NCI-H1694 (cell line): ENCODE results near the gene IRX6.

Experiments used
- DNase-seq: peaks from one replicate; lab custom pipeline; 2025; lab: John Stamatoyannopoulos, UW

IRX6 gene

DNA sequence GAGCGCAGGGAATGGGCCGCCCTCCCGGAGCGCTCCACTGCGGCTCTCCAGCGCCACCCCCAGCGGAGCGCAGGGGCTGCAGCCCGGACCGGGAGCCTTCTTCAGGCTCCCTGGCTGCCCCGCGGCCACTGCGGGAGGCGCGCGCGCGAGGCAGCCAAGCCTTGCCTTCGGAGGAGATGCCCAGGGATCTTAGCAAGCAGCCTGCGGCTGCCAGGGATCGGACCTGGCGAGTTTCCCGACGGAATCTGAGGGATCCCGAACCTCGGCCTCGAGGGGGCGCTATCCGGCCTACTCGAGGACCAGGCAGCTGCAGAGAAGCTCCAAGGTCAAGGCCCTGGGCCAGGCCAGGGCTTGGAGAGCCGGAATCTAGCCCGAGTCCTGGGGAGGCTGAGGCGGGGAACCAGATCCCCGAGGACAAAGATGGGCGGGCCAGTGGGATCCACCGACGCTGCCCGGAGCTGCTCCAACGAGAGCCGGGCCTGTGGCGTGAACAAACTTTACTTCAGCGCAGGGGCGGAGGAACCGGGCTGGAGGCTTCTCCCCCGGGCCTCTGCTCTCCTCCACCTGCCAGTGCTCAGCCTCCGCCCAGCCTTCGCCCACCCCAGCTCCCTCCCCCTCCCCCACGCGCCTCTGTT, at the start of gene IRX6:
IRX6 (plus strand) TSS at position 567 of the 635 bp plus-strand sequence. CDS start 889 bp downstream, outside the sequence.
- DNase-seq = no peak

DNA sequence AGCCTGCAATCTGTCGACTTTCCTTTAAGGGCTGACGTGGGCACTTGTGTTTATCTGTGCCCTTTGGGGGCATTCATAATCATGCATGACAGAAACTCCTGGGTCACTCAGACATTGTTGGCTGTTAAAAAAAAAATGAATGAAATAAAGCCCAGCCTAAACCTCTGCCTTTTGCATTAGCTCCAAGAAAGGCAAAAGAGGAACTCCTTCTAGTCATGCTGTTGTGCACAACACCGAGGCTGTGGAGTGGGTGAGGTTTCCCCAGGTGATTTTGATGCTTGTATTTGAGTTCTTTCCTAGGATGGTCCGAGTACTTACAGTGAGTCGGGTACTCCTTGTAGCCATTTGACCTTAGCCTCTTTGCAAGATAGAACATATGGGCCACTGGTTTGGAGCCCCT, 49.6 kb upstream of the IRX6 start:
- DNase-seq = no peak

DNA sequence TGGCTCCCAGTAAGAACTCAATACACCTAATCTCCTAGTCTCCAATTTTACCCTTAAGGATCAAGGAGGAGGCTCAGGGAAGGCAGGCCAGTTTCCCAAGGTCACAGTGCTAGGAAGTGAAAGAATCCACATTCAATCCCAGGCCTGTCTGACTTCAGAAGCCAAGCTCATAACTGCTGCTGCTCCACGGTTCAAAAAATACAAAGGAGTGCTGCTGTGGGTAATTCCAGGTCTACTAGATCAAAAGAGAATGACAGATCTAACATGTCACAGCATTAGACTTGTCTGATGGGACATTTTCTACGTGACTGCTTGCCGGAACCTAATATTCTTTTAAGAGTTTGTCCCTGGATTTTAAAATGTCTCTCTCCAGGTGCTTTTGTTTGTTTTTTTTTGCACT, 48.8 kb upstream of the IRX6 start:
- no peak for DNase-seq

DNA sequence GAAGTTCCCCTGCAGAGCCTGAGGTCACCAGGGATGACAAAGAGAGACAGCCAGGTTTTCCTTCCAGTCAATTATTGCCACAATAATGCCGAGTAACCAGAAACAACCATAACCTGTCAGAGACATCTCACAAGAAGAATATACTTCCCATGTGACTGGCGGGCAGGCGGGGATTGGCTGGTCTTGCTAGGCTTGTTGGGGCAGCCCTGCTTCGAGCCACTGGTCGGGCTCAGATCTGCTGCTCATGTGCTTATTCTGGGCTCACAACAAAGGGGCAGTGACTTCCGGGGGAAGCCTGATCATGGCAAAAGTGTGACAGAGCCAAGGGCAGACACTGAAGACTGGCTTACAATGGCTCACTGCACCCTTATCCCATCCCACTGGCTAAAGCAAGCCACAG, 48.1 kb upstream of the IRX6 start:
- no peak for DNase-seq

DNA sequence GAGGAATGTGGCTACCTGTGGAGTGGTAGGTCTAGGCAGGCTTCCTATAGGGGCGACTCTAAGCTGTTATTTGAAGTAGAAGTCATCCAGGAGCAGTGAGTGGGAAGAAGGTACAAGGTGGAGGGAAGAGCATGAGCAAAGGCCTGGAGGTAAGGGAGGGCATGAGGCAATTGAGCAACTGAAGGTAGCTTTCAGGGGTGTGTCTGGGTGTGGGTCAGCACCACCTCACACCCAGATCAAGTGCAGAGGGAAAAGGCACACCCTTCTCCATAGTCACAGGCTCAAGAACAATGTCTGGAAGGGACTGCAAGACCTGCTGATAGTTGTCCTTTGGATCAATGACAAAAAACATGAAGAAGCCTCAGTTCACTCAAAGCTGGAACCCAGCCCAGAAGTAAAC, 46.5 kb upstream of the IRX6 start:
- DNase-seq = no peak

DNA sequence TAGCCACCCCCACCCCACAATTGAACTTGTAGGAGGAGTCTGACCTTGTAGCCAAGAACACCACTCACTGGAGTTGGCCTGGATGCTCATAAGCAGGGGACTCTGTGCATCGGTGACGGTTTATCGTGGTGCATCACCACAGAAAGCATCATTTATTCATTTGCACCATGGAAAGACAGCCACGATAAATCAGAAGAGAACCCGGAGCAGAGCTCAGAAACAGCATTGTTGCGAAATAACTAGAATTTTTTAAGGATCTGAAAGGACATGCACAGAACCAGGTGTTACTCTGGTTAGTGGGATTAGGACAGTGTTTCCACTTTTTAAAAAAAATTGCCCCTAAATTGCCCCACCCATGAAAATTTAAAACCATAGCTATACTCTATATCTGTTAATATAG, 44.4 kb upstream of the IRX6 start:
- no peak for DNase-seq

DNA sequence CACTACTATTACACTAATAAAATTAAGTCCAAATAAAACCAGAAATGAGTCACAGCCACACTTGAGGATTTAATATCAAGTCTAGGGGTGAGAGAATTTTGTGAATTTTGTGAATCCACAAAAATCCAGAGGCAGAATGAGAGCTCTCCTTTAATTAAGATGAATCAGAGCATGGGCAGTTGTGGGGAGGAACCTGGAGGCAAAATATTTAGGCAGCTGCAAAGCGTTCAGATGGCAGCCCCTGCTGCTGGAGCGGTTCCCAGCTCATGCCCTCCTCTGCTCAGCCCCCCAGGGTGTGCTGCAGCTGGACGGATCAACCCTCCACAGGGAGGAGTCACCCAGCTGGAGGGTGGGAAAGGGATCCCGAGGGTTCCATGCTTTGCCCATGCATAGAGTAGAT, 43.4 kb upstream of the IRX6 start:
- peak; percentile 27 for DNase-seq

DNA sequence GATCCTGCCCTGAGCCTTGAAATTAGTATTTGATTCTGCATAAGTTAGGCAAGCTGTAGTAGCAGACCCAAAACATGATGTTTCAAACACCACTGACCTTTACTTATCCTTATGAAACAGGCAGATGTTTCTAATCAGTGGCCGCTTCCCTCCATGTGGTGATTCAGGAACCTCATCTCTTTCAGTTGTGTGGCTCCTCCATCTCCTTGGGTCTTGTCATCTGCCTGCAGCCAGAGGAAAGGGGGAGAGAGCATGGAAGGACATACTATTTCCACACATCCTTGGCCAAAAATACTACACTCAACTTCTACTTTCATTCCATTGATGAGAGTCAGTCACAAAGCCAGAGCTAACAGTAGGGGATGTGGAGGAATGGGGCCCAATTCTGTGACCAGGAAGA, 41.6 kb upstream of the IRX6 start:
- DNase-seq = no peak

DNA sequence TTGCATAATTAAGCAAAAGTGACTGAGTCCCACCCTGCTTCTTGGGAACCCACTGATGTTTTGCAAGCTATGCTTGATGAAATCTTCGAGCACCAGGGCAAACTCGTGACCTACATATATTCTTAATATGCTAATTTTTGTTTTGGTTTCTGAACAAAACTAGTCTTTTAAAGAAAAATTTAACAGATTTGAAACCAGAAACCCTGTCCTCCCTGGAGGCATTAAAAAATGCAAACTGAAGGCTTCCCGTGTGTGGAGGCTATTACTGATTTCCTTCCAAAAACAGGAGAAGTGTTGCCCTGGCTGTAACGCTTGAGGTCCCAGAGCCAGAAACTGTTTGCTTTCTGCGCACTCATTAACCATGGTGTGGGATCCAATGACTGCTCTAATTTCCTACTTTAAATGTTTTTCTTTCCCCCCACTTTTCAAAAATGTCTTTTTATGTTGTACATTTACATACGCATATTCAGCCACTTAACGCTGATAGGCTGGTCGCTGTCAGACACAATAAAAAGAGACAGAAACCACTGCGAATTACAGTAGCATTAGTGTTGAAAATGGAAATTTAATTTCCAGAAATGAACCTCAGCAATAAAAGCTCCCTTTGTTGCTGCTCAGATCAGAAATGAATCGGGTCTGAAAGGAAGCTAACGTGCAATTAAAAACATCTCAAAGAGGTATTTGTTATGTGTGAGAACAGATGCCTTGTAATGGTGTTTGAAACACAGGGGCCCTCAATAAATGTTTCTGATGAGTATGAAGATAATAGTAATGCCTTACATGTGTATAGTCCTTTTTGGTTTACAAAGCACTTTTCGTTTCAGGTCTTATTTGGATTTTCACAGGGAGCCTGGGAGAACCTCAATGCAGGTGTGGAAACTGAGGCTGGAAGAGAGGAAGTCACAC, 39.9 kb upstream of the IRX6 start:
- no peak for DNase-seq

DNA sequence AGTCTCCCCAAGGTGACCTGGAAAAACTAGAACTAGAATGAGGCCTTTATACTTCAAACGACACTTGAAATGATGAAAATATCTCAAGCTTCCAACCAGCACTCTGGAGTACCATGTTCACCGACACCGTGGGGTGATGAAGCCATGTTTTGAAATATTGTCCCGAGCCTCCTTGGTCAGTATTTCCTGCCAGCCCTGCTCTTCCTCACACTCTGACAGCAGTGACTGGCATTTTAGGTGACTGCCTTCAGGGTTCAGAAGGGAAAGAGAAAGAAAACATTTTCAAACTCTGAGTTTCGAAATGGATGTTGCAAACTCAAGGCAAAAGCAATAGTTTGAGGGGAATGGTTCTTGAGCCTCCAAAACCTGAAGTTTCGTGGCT, 39.3 kb upstream of the IRX6 start:
- DNase-seq = no peak

DNA sequence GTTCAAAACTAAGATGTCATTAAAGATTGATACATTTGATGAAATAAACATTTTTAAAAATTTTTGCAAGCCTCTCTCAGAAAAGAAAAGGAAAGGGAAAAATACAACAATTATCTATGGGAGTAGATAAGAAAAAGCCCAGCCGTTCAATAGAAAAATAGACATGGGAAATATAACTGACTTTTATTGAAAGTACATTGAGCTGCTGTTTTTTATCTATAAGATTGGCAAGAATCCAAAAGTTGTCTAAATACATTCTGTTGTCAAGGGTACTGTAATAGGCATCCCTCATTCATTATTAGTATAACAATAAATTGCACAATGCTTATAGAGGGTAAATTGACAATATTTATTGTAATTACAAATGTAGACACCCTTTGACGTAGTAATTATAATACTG, 38.4 kb upstream of the IRX6 start:
- no peak for DNase-seq

DNA sequence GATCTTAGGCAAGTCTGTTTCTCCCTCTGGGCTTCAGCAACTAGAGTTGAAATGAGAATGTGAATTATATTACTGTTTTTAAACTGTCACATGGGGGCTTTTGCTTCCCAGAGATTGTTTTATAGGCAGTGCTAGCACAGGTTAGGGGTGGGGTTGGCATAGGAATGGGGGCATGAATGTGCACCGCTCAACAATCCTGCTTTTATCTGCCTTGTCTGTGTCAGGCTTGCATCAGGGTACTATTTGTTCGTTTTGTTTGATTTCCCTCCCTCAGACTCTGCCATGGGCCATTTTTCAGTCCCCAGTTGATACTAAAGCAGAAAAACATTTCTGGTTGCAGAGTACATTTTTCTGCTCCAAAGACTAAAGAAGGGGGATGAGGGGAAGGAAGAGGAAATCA, 34.6 kb upstream of the IRX6 start:
- DNase-seq = no peak

DNA sequence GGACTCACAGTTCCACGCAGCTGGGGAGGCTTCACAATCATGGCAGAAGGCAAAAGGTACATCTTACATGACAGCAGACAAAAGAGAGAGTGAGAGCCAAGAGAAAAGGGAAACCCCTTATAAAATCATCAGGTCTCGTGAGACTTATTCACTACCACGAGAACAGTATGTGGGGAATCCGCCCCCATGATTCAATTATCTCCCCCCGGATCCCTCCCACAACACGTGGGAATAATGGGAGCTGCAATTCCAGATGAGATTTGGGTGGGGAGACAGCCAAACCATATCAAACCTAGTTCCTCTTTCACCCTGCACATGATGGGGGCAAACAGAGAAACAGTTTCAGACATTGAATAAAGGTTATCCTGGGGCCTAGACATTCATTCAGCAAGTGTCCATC, 32.2 kb upstream of the IRX6 start:
- no peak for DNase-seq

DNA sequence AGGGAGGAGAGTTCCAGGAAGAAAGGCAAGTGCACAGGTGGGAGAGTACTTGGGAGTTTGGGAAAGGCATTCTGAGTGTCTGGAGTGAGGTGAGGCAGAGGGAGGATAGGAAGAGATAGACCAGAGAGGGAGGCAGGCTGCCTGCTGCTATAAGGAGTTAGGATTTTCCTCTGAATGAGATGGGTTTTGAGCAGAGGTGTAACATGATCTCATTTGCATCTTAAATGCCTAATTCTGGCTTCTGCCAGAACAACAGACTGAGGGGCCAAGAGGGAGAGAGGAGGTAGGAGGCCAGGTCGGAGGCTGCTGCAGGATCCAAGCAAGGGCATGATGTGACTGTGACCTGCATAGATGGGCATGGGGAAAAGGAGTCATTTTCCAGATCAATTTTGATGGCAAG, 31.5 kb upstream of the IRX6 start:
- no peak for DNase-seq

DNA sequence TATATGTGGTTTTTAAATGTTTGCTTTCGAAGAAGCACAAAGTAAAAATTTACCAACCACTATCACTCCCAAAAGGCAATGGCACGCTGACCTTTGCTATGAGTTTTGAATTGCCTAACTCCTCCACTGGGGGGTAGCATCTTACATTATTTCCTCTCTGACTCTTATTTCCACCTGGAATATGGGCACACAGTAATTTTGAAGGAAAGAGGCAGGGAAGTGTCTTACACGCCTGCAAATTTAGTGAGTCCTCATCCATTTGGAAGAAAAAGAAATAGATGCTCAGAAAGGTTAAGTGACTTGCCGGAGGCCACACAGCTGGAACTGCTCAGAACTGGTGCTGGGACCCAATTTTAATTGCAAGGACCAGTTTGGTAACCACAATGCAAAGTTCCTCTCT, 29.9 kb upstream of the IRX6 start:
- DNase-seq = no peak

DNA sequence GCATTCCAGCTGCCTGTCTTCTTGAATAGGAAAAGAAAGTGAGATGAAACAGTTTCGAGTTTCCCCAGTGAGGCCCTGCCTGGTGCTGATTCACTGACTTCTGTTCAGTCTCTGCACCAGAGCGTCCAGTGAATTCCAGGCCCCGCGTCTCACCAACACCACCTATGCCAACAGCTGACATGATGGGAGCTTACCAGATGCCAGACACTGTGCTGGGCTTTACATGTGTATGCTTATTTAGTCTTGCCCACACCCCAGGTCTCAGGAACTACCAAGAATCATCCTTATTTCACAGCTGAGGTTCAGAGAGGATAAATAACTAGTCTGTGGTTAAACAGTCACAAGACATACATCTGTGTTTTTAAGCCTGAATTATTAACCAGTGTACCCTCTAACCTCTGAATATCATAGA, 29.1 kb upstream of the IRX6 start:
- no peak for DNase-seq

DNA sequence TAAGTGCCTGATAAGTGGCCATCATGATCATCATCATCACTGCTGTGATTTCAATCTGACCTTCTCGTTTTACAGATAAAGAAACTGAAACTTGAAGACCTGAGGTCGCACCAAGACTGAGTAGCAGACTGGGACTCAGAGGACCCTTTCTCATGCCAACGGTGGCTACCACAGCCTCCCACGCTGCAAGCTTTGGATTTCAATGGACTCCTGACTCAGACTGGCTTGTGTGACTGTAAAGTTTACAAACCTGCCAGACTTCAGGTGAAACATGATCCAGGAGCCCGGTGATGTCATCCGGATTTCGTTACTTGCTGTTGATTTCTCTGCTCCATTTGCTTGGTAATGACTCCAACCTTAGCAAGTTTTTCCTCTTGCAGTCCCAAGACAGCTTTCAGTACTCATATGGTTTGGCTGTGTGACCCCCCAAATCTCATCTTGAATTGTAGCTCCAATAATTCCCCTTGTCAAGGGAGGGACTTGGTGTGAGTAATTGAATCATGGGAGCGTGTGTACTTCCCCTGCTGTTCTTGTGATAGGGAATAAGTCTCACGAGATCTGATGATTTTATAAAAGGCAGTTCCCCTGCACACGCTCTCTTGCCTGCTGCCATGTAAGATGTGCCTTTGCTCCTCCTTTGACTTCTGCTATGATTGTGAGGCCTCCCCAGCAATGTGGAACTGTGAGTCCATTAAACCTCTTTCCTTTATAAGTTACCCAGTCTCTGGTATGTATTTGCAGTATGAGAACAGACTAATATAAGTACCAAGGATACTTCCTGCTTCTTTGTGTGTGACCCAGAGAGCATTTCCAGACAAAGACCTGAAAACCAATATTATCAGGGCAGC, 26.7 kb upstream of the IRX6 start:
- no peak for DNase-seq

DNA sequence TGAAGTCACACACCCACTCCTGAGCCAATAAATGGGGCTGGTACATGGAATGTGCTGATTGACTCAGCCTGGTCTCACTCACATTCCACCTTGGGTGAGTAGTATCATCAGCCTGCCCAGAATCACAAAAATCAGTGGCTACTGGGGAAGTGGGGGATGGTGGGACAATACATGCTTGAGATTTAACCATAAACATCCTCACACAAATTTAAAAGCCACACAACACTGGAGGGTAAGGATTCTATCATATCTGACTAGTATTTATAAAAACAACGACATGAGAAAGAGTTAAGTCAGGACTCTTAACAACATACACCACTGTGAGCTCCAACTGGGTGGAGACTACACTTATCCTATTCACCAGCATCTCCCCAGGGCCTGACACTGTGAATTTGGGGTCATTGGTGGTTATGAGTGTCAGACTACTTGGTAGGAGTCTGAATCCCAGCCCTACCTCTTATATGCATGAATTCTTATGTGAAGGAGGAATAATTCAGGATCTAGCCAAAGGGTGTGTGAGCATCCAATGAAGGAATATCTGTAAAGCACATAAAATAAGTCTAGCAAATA, 26.0 kb upstream of the IRX6 start:
- no peak for DNase-seq

DNA sequence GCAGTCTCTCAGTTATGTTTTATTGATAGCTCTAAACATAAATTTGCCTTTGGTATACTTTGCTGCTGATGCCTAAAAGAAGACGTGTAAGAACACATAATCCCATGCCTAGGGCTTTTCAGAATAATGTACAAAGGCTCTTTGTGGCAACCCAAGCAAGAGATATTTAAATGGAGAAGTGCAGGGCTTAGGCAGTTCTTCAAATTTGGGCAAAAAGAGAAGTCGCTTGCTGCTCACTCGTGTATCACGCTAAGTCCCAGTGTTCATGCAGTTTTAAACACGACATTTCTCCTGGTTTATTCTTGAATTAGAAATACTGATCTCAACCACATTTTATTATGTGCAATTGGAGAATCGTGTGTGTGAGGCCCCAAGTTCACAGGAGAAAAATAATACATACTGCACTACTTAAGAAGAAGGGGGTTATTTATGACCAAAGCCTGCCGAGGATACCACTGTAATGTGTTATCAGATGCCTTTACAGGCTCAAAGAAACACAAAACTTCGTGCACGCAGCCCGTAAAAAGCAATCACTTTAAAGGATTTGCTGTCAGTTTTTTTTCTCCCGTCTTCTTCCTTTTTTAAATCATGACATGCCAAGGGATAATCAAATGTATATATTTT, 22.5 kb upstream of the IRX6 start:
- no peak for DNase-seq

DNA sequence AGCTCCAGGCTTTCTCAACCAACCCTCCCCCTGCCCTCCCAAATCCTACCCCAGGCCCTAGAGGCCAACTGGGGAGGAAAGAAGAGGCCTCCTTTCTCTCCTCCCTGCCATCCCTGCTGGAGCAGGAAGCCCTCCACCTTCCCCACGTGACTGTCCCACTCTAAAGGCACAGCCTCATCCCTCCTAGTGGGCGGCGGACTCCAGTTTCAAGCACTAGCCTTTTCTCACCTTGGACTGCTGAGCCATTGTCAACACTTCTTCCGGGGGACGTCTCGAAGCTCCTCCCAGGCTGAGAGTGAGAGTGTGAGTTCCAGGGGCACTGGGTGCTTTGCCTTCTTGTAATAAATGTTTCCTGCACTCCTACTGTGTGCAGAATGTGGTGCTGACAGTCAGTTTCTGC, 21.4 kb upstream of the IRX6 start:
- DNase-seq = no peak

DNA sequence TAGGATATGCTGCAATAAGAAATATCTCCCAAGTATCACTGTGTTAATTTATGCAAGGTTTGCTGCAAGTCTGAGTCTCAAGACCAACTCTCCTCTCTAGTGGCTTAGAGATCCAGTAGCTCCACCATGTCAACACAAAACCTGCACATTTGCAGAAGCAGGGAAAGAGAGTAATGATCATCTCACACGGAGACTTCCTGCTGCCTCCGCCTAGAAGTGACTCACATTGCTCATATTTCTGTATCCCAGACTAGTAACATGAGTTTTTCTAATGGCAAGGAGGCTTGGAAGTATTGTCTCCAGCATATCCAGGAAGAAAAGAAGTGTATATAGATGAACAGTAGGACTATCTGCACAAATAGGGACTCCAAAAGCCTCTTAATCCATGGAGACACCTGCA, 15.0 kb upstream of the IRX6 start:
- DNase-seq = no peak

DNA sequence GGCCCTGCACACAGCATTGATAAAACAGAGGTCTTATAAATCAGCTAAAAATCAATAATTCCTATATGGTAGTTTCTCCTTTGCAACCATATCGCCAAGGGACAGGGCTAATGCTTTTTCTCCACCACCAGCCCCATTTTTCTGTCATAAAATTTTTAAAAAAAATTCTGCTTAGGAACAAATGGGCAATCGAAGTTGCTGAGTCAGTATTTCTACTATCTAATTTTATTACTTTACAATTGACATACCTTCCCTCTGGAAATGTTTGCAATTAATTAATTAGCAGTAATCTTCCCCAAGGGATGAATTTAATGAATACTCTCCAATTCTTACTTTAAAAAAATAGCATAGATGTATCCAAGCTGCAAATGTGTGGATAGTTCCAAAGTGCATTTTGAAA, 1.7 kb upstream of the IRX6 start:
- DNase-seq = no peak
